Posterior vena cava (tissue), 2 donors: ENCODE measurements around the gene COQ10B. TPM values are rescaled to one million over a fixed set of nuclear protein-coding genes. Genes with fewer than 3 reads are reported as not detected.
"Not testable (repeated sequence)": the region's sequence is repeated elsewhere in the genome, so short reads cannot be mapped to it uniquely, and the experiment has no call there.

Experiments
- DNase-seq: peaks from one replicate; pipeline ENCODE4 v3.0.0-alpha.2; 2020; ENCODE audit warnings: low spot score
- intact Hi-C, 2 donors: fragments of 100-400 bp; cut with DNase I; formaldehyde crosslinking; loops; one replicate each; pipeline versions ENCODE4 v1.14.1 to v1.14.2; 2022 to 2023
- total RNA-seq, 2 donors: library from RNA; stranded (reverse); fragmentation: NEBNext Ultra II Directional; extraction: Animal tissue kit (Norgen Biotek cat#: 25700); gene quantifications; one replicate each; pipeline ENCODE4 v1.2.1, GENCODE V29; 2021
- donor health status: DM: yes; HTN: yes; CAD: no.
- donor health status: DM: yes; HTN: yes; CAD: no.

COQ10B gene
- total RNA-seq, 2 donors from 2014 or later, result 29.5 to 42.9 TPM

- no peak for DNase-seq
- intact Hi-C loops, result no loop called here
These were observed 7.6 kb upstream of the COQ10B start for GRCh38 chr2:197445746-197446145.

- no peak for DNase-seq
- intact Hi-C loops, result no loop called here
These were observed 6.5 kb upstream of the COQ10B start for GRCh38 chr2:197446844-197447243.

DNA sequence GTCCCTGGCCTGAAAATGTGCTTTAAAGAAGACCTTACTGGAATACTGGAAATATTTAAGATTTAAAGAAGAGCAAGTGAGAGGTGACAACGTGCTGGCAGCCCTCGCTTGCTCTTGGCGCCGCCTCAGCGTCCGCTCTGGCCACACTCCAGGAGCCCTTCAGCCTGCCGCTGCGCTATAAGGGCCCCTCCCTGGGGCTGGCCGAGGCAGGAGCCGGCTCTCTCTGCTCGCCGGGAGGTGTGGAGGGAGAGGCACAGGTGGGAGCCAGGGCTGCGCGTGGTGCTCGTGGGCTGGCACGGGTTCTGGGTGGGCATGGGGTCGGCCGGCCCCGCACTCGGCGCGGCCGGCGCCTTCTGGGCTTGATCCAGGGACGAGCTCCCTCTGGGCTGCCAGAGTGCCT lies 2.9 kb upstream of the COQ10B start:
- DNase-seq, result no peak
- intact Hi-C loops, result loop anchor here in 1 of 2 donors (5.0 kb wide), 1 partner anchor 592 kb away; no protein-coding TSS in a partner anchor

- intact Hi-C loops, result loop anchor here in 1 of 2 donors (5.0 kb wide), 1 partner anchor 591 kb away; no protein-coding TSS in a partner anchor
- DNase-seq, result not testable (repeated sequence)
These were observed 2.4 kb upstream of the COQ10B start for GRCh38 chr2:197450935-197451358.

- DNase-seq, result no peak
- intact Hi-C loops, result loop anchor here (2.0 to 5.0 kb wide), 2 partner anchors 18 to 590 kb away; partner anchors contain the start of gene SF3B1 (in 1 of the 2)
These were observed 614 bp upstream of the COQ10B start for GRCh38 chr2:197452754-197453122.

DNA sequence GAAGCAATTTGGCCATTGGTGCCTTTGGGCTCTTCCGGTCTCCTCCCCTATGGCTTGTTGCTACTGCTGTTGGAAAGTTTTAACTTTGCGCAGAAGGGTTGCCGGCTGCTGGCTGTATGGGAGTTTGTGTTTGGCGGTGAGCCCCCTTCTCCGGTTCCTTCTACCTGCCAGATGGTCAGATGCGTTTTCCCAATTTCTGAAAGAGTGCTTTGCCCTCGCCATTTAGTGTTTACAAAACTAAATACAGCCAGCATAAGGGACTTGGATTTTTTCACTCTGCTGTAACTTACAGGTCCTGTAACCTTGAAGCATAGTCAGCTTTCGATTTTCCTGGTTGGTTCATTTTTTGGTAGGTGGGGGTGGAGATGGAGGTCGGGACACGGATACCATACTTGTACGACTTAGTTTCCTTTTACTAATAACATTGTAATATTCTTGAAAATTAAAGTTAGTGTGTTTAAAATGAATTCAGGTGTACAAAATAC lies 604 bp downstream of the COQ10B start:
- intact Hi-C loops, result loop anchor here (2.0 to 5.0 kb wide), 2 partner anchors 19 to 588 kb away; partner anchors contain the start of gene SF3B1 (in 1 of the 2)
- no peak for DNase-seq

- DNase-seq, result no peak
- intact Hi-C loops, result loop anchor here in 1 of 2 donors (5.0 kb wide), 1 partner anchor 587 kb away; no protein-coding TSS in a partner anchor
These were observed 1.6 kb downstream of the COQ10B start for GRCh38 chr2:197454923-197455322.

GRCh38 chr2:197455428-197455827 lies 2.1 kb downstream of the COQ10B start:
- DNase-seq, result no peak
- intact Hi-C loops, result no loop called here

DNA sequence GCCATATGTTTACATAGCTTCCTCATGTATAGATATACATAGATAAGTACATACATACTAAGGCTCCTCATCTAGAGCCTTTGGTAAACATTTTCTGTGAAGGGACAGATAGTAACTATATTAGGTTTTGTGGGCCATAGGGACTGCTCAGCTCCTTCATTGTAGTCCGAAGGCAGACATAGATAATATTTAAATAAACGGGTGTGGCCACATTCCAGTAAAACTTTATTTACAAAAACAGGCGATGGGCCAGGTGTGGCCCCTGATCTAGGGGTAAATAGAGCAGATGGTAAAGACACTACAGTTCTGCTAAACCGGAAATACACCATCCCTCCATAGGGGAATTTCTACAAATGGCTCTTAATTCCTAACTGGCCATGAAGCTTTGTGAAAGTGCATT lies 7.3 kb downstream of the COQ10B start:
- DNase-seq, result no peak
- intact Hi-C loops, result loop anchor here in 1 of 2 donors (1.0 kb wide), 1 partner anchor 23 kb away; no protein-coding TSS in a partner anchor

DNA sequence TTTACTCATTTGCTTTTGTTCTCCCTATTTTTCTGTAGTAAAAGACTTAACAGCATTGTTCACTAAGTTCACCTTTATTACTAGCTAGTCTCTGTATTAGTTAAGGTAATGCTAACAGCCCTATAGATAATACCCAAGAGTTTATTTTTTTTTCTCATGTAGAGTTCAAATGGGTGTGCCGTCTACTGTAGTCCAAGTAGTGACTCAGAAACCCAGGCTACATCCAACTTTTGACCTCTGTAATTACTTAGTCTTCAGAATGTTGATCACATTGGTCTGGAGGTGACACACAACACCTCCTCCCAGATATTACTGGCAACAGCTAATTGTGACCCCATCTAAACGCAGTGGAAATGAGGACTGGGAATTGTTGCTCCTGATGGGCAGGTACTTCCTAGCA lies 7.7 kb downstream of the COQ10B start:
- intact Hi-C loops, result no loop called here
- no peak for DNase-seq

DNA sequence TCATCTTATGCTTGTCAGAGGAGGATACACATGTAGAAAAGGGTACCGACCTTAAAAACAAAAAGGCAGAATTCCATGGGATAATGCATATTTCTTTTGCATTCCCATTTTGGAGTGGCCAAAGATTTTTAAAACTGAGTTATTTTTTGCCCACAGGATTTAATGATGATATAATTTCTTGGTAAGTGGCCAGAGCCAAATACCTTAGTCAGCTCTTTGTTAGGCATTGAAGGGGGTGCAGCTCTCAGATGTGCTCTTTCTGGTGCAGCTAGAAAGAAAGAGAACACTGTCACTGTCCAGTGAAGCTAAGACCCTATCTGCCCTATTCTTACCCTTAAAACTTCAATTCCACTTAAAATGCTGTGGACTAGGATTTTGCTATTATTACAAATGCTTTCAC lies 10.8 kb downstream of the COQ10B start:
- DNase-seq, result no peak
- intact Hi-C loops, result no loop called here

DNA sequence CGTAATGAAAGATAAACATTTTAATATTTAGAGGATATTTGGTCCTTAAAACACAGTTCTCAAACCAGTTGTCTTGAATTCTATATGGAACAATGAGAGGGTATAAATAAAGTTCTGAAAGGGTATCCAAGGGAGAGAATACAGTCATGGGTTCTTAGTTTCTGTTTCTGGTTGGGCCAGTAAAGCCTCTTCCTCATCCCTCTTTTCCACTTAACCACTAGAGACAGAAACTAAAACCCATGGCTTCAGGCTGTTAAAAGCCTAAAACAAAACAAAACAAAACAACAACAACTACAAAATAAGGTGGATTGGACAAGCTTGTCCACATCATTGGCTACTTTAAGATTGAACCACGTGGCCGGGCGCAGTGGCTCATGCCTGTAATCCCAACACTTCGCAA lies 18.8 kb downstream of the COQ10B start:
- DNase-seq, result no peak
- intact Hi-C loops, result no loop called here

DNA sequence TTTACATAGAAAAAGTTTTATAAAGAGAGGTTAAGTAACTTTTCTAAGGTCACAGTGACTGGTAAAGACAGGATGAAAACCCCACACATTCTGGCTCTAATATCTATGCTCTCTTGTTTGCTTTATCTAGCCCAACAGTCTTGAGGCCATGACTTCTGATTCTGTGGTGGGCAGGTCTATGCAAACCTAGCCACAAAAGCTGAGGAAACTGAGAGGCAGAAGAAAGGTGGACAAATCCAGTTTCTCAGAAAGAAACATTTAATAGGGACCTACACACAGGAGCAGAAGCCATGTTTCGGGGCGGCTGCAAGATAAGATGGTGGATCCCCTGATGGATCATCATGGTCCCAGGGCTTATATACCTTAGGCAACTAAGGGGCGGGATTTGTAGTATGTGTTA lies 24.4 kb downstream of the COQ10B start:
- DNase-seq, result no peak
- intact Hi-C loops, result no loop called here

- intact Hi-C loops, result no loop called here
- no peak for DNase-seq
These were observed 27.0 kb downstream of the COQ10B start for GRCh38 chr2:197480165-197481036.

DNA sequence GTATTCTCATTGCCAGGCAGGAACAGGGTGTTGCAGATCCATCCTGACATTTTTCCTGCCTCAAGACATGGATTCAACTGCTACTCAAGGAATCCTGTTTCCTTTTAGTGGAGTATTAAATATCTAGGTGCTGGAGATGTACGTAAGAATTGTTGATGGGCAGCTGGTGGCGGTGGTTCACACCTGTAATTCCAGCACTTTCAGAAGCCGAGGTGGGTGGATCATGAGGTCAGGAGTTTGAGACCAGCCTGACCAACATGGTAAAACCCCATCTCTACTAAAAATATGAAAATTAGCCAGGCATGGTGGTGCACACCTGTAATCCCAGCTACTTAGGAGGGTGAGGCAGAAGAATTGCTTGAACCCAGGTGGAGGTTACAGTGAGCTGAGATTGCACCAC lies 30.9 kb downstream of the COQ10B start:
- intact Hi-C loops, DNase-seq: not testable (repeated sequence)

- intact Hi-C loops, result no loop called here
- DNase-seq, result no peak
These were observed 32.8 kb downstream of the COQ10B start for GRCh38 chr2:197486175-197486574.

- intact Hi-C loops, result no loop called here
- DNase-seq, result no peak
These were observed 34.0 kb downstream of the COQ10B start for GRCh38 chr2:197487385-197487784.

GRCh38 chr2:197495433-197496134 lies 42.2 kb downstream of the COQ10B start:
- DNase-seq, result no peak
- intact Hi-C loops, result no loop called here

DNA sequence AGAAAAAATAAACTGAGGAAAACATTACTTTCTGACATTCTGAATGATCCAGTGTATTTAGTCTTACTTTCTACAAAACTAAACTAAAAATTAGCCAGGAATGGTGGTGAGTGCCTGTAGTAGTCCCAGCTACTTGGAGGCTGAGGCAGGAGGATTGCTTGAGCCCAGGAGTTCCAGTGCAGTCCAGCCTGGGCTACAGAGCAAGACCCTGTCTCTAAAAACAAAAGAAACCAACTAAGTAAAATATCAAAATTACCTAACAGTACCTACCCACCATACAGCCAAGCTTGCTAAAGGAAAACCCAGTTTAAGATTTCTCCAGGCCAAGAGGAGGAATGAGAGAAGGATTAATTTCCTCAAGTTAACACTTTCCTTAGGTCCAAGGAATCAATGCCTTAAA lies 43.3 kb downstream of the COQ10B start:
- intact Hi-C loops, result no loop called here
- no peak for DNase-seq

DNA sequence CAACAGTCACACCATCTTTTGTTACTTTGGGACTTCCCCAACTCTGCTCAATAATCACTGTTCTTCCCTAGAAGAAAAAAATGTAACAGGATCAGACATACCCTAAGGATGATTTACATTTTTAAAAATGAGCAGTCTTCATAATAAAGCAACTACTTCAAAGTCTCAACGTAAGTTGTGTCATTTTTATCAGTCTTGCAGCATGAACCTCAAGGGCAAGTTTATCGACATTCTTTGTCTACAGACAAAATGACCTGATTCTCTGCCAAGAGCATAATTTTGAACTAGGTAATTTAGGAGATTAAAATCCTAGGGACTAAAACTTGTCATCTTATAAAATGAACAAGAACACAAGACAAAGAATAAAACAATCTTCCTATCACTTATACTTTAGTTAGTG lies 44.0 kb downstream of the COQ10B start:
- no peak for DNase-seq
- intact Hi-C loops, result no loop called here
